ENCODE measurements around the gene ETS2.
"Not testable (repeated sequence)": the region's sequence is repeated elsewhere in the genome, so short reads cannot be mapped to it uniquely, and the experiment has no call there.

ETS2 gene

DNA sequence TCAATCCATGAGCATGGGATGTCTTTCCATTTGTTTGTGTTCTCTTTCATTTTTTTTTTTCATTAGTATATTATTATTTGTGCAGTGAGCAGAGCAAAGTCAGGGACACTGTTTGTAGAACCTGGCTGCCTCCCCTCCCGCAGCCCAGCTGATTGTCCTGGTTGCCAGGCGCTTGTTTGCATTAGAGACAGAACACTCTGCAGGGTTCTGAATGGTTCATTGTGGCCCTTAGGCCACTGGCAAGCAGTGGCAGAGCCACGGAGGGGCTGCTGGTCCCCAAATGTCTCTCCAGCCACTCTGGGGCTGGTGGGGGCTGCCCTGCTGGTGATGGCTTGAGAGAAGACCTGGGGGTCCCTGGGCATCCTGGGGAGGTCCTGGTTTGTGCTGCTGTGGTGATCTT is 29.0 kb downstream of the ETS2 start:
- DNase-seq (ENCODE audit: low read depth in 2 of 2, low spot score in 1 of 2): no peak

DNA sequence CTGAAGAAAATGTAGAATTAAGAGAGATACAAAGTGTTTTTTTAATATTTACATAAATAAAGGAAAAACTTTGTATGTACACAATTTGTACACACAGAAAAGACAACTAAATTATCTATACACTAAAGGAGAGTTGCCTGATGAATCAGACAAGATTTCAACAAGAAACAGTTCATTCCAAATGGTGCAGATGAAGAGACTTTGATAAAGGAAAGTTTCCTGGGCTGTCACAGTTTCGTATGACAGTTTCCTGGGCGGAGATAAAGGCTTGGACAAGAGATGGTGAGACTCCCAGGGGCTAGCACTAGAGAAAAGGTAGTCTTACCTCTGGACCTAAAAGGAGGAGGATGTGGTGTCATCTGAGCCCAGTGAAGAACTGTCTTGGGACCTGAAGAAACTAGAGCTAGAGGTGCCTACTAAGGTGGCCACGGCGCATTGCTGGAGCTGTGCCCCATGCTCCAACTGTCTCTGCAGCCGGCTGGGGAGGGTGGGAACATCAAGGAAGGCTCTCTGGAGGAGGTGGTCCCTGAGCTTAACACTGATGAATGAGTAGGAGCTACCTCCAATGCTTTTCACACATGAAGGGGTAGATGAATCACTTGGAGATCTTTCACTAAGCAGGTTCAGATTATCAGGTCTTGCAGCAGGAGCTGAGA is 32.2 kb downstream of the ETS2 start:
- no peak for DNase-seq (ENCODE audit: low read depth in 2 of 2, low spot score in 1 of 2)

DNA sequence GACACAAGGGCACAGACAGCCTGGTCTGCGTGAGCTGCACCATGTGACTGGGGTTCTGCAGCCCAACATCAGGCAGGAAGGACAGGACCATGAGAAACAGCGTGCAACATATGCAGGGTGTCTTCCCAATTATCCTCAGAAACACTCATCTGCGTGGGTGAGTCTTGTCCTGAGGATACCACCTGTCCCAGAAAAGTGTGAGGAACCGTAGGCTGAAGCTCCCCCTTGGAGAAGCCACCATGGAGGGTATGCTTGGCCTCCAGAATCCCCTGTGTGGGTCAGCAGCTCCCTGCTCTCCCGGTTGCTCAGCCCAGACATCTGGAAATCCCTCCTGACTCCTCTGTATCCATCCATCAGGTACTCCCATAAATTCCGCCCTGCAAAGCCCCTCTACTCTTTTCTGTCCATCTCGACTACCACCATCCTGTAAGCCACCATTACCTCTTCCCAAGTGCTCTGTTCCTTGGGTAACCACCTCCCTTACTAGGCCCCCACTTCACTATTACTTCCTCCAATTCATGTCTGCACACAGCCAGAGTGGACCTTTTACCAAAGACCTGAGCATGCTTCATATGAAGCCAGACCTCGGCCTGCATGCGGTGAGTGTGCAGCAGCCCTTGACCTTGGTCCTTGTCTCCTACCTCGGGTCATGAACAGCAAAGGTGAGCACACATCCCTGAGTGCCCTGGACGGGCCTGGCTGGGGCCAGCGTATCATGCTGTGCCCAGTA is 33.0 kb downstream of the ETS2 start:
- DNase-seq (ENCODE audit: low read depth in 2 of 2, low spot score in 1 of 2): no peak

DNA sequence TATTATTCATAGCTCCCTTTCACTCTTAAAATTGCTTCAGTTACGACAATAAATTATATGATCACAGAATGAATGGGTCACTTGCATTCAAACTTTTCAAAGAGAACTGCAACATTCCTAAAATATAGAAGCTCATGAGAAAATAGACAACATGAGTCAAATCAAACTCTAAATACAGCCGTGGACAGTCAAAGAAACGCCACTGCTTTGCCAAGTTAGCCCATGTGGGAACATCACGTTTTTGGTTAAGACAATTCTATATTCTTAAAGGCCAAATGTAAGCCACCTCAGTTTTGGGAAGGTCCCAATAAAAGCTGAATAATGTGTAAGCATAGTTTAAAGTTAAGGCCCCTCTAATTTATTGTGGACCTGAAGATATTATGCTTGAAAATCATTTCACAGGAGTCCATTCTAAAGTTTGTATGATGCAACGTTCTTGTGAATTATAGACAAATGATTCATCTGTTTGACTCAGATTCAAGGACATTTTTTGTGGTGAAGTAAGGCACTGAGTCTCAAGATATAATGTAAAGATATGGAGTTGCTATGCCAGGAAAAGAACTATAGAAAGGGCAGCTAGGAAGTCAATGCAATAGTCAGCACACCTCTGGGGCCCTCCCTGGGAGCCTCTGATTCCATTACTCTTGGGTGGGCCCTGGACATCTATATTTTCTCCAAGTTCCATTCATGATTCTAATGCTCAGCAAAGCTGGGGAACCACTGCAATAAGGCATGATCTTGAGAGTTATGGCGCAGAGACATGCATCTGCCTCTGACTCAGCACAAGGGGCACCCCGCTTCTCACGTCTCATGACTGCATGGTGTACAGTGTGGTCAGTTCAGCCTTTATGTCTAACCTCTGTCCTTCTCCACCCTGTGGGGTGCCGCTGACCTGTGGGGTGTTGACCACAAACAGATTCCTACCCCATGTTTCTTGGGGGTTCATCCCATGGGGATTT is 33.9 kb downstream of the ETS2 start:
- no peak for DNase-seq (ENCODE audit: low read depth in 2 of 2, low spot score in 1 of 2)

DNA sequence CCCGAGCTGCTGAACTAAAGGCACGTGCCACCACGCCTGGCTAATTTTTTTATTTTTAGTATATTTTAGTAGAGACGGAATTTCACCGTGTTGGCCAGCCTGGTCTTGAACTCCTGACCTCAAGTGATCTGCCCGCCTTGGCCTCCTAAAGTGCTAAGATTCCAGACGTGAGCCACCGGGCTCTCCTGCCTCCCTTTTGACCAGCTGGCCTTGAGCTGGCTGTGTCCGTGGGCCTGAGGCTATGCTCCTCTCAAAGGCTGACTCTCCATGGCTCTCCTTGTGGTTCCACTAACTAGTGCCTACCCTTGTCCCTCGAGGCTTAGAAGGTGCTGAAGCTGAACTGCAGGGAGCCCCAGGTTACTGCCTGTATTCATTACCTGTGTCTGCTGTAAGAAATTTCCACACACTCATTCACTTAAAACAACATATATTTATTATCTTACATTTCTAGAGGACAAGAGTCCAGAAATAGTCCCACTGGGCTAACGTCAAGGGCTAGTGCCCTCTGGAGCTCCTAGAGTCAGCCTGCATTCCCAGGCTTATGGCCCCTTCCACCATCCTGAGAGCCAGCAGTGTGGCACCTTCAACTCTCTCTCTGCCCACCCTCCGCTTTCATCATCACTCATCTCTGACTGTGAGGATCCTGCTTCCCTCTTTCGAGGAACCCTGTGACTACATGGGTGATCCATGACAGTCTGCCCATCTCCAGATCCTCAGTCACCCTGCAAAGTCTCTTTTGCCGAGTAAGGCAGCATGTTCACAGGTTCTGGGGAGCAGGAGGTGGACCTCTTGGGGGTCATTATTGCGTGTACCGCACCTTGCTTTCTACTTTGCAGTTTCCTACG is 34.9 kb downstream of the ETS2 start:
- DNase-seq (ENCODE audit: low read depth in 2 of 2, low spot score in 1 of 2): no peak

DNA sequence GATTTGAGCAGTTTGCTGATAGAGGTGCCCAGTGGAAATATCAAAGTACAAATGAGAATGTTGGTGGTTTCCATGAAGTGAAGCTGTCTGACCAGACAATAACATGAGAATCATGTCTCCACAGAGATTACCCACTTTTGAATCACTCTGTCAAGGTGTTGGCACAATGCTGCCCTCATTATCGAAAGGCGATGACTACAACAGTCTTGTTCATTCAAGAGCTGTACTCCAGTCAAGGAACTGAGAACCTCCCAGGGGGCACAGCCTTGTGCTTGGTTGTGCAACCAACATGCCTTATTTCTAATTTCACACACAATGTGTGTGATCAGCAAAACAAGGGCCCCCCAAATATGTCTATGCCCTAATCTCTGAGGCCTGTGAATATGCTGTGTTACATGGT is 35.7 kb downstream of the ETS2 start:
- DNase-seq (ENCODE audit: low read depth in 2 of 2, low spot score in 1 of 2): no peak

DNA sequence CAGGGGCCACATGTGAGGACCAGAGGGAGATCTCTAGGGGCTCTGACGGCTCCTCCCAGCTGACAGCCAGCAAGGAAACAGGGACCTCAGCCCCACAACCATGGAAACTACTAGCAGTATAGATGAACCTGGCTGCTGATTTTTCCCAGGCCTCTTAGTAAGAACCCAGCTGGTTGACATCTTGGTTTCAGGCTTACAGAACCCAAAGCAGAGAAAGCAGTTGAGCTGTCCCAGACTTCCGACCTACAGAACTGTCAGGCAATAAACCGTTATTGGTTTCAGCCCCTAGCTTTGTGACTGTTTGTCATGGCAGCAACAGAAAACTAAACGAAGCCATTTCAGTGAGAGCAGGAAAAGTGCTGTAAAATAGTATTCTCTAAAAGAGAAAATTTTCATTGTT is 36.4 kb downstream of the ETS2 start:
- DNase-seq (ENCODE audit: low read depth in 2 of 2, low spot score in 1 of 2): no peak

DNA sequence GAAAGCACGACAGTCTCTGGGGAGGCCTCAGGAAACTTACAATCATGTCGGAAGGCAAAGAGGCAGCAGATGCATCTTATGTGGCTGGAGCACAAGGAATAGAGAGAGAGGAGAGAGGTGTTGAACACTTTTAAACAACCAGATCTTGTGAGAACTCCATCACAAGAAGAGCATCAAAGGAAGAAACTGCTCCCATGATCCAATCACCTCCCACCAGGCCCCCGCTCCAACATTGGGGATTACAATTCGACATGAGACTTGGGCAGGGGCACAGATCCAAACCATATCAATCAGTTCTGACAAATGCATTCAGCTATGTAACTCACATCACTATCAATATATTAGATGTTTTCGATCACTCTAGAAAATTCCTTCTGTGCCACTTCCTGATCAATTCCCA is 37.6 kb downstream of the ETS2 start:
- no peak for DNase-seq (ENCODE audit: low read depth in 2 of 2, low spot score in 1 of 2)

DNA sequence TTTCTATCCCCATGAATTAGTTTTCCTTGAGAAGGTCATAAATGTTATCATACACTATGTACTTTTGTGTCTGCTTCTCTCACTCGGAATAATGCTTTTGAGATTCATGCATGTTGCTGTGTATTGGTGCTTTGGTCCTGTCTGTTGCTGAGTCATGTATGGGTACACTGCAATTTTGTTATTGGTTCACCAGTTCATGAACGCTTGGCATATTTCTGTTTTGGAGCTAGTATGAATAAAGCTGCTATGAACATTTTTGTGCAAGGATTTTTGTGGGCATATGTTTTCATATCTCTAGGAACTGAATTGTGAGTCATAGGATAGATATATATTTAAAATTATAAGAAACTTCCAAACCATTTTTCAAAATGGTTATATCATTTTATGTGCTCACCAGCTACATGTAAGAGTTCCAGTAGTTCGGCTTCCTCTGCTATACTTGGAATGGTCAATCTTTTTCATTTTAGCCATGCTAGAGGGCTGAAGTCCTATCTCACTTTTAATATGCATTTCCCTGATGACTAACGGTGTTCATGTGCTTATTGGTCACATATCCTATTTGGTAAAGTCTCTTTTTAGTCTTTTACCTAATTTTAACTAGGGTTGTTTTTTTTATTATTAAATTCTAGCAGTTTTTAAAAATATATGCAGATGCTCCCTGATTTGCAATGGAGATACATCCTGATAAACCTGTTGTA is 38.2 kb downstream of the ETS2 start:
- no peak for DNase-seq (ENCODE audit: low read depth in 2 of 2, low spot score in 1 of 2)

DNA sequence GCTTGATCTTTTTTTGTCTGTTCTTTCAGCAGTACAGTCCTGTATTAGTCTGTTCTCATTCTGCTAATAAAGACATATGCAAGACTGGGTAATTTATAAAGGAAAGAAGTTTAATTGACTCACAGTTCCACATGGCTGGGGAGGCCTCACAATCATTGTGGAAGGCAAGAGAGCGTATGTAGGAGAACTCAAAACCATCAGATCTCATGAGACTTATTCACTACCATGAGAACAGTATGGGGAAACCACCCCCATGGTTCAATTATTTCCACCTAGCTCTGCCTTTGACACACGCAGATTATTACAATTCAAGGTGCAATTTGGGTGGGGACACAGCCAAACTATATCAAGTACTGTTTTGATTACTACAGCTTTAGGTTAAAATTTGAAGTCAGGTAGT is 39.6 kb downstream of the ETS2 start:
- DNase-seq (ENCODE audit: low read depth in 2 of 2, low spot score in 1 of 2): not testable (repeated sequence)

DNA sequence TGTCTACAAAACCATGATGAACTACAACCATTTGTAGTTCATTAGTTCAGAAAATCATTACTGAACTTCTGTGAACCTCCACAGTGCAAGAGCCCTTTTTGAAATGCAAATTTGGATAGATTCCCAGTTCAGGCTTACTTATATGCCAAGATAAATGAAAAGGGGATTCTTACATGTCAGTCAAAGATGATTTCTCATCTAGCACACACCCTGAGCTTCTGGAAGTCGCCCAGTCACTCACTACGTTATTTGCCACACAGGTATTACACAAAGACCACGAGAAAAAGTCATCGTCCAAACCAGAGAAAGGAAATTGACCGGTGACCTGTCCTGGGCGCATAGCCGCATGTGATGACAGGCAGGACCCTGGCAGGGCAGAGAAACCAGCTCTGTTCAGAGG is 41.8 kb downstream of the ETS2 start:
- no peak for DNase-seq (ENCODE audit: low read depth in 2 of 2, low spot score in 1 of 2)

DNA sequence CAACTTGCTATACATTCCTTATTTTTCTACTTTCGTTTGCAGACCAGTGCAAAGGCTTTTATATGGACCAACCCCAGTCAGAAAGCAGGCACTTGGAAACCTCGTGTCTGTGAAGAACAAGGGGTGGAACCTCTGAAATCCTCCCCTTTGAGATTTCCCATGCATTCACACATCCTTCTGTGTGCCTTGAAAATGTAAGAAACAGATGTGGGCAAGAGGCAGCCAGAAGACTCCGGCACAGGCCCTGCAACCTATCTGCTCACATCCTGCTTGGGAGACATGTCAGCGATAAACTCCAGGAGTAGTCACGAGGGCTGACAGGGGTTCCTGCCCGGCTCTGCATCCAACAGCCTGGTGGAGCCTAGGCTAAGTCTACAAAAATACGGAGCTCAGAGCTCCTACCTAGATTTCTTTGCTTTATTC is 42.5 kb downstream of the ETS2 start:
- DNase-seq (ENCODE audit: low read depth in 2 of 2, low spot score in 1 of 2): no peak

DNA sequence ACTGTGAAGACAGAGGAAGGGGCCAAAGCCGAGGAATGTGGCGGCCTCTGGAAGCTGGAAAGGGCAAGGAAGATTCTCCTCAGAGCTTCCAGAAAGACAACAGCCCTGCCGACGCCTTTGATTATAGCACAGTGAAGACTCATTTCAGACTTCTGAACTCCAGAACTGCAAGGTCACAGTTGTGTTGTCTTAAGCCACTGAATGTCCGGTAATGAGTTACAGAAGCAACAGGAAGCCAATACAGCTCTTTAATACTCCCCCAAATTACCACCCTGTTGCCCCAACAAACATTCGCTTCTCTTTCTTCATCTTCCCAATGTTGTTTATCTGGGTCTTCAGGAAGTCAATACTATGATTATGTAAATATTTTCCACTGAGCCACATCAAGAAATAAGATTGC is 44.0 kb downstream of the ETS2 start:
- DNase-seq (ENCODE audit: low read depth in 2 of 2, low spot score in 1 of 2): no peak

DNA sequence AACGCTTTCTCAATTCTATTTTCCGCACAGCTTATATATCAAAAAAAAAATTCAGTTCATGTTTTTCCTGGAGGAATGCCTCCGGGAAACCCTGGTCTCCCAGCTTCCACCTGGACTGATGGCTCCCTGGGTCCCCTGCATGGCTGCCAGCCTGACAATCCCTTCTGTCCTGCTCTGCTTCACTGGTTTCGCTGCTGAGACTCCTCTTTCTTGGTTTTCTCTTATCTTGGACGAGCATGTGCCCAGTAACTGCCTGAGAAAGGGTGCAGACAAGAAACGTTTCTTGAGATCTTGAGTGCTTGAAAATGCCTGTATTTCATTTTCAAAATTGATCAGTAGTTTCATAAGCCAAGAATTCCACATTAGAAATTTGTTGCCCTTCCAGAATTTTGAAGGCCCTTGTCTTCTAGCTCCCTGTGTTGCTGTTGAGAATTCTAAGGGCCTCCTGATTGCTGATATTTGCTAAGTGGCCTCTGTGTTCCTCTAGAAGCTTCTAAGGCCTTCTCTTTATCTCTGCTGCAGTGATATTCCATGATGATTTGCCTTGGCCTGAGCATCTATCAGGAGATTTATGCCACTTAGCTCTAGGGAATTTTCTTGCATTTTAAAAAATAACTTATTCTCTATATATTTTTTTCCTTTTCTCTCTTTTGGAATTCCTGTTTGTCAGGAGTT is 44.7 kb downstream of the ETS2 start:
- DNase-seq (ENCODE audit: low read depth in 2 of 2, low spot score in 1 of 2): no peak

DNA sequence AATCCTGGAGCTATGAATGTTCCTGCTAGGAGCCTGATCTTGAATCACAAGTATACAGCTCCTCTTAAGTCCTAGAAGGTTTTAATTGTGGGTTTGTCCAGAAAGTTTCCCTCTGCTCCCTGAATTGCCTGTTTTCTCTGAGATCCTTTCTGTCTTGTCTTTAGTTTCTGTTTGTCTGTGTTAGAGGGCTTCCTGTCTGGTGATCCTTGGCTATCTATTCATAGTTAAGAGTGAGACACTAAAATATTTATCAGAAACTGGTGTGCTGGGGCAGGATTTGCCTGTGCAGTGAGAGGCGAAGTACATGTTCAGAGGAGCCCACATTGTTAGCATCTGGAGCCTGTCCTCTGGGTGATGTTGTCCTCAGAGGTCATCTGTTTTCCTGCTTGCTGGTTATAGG is 45.4 kb downstream of the ETS2 start:
- no peak for DNase-seq (ENCODE audit: low read depth in 2 of 2, low spot score in 1 of 2)

DNA sequence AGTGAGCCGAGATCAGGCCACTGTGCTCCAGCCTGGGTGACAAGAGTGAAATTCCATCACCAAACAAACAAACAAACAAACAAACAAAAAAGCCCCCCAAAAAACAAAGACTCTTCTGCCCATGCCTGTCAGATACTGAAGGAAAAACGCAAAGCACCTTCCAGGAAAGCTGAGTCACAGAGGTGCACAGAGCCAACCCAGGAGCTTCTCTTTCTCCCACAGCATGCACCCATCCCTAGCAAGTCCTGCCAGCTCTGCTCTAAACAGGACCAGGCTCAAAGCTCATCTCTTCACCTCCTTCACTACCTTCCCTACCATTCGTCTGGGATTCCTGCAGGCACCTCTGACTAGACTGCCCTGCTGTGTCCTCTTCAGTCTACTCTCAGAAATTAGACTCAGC is 46.5 kb downstream of the ETS2 start:
- no peak for DNase-seq (ENCODE audit: low read depth in 2 of 2, low spot score in 1 of 2)

DNA sequence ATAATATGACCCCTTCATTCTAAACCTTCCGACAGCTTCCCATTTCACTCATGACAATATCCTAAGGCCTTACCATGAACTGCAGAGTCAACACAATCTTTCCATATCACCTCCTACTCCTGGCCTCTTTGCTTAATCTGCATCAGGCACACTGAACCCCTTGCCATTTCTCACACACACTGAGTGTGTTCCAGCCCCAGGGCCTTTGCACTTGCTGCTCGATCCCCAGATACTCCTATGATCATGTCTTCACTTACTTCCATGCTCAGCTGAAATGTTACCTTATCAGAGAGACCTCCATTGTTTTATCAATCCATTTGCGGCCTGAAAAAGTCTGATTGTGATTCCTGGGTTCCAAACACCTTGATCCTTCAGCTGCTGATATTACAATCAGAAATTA is 47.0 kb downstream of the ETS2 start:
- DNase-seq (ENCODE audit: low read depth in 2 of 2, low spot score in 1 of 2): no peak

DNA sequence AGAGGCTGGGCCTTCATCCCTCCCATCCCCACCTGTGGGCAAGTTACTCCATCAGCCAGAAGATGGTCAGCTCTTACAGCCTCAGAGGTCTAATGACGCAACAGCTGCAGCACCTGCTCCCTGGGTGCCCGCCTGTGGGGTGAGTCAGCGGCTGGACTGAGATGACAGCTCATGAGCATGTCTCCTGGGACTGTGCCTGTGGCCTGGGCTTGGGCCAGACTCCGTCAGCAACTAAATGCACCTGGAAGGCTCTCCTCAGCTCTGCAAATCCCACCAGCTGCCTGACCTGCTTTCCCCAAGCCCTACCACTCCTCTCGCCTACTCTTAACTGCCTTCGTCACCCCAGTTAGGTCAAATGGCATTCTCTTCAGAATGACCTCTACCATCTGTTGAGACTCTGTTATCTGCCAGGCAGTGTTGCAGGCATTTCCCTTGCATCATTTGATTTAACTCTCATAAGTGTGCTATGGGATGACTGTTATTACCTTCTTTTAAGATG is 47.7 kb downstream of the ETS2 start:
- DNase-seq (ENCODE audit: low read depth in 2 of 2, low spot score in 1 of 2): no peak

DNA sequence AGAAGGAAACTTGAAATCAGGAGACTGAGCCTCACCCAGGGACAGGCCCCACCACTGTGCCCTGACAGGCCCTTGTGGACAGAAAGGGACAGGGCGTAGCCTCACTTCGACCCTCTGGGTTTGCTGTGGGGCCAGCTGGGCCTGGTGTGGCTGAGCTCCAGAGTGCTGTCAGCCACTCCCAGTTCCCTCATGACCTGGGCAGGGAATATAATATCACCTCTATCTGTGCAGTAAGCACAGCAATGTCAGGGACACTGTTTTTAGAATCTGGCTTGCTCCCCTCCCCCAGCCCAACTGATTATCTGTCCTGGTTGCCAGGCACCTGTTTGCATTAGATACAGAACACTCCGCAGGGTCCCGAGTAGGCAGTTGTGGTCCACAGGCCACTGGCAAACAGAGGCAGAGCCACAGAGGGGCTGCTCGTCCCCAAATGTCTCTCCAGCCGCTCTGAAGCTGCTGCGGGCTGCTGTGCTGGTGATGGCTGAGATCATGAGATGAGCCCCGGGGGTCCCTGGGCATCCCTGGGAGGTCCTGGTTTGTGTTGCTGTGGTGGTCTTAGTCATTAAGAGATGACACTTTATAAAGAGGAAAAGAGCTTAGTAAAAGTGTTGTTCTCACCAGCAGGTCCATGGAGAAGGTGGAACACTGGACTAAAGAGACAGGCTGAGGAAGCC is 51.6 kb downstream of the ETS2 start:
- no peak for DNase-seq (ENCODE audit: low read depth in 2 of 2, low spot score in 1 of 2)

All from stimulated activated CD8-positive, alpha-beta memory T cell treated with anti-CD3 and anti-CD28 coated beads, Interleukin-4, amount 100 ng/mL, for 4 hours (primary cell).